Upper lobe of left lung (tissue), 4 donors: ENCODE measurements around the gene CDC26.

Experiments used
- POLR2A ChIP-seq, 4 donors: fragments of 450-650 bp; IDR thresholded peaks; one replicate each; pipeline ENCODE4 v1.5.1; 2016 to 2017; ENCODE audit warnings: antibody characterized with exemption in 4 of 4, mild to moderate bottlenecking in 2 of 4
- TF ChIP-seq, protein P1 (sequence below), 6 experiments: fragments of 450-650 bp in 4 of 6; fragments of 200-600 bp in 2 of 6; sonication (generic) in 2 of 6; IDR thresholded peaks; one replicate each; pipeline ENCODE4 v1.5.1; 2016 to 2019; ENCODE audit warnings: antibody characterized with exemption in 6 of 6

- TF ChIP-seq, protein P1, sequence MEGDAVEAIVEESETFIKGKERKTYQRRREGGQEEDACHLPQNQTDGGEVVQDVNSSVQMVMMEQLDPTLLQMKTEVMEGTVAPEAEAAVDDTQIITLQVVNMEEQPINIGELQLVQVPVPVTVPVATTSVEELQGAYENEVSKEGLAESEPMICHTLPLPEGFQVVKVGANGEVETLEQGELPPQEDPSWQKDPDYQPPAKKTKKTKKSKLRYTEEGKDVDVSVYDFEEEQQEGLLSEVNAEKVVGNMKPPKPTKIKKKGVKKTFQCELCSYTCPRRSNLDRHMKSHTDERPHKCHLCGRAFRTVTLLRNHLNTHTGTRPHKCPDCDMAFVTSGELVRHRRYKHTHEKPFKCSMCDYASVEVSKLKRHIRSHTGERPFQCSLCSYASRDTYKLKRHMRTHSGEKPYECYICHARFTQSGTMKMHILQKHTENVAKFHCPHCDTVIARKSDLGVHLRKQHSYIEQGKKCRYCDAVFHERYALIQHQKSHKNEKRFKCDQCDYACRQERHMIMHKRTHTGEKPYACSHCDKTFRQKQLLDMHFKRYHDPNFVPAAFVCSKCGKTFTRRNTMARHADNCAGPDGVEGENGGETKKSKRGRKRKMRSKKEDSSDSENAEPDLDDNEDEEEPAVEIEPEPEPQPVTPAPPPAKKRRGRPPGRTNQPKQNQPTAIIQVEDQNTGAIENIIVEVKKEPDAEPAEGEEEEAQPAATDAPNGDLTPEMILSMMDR (IDR thresholded peaks at IDR 0.05): no peak
- TF ChIP-seq POLR2A (IDR thresholded peaks at IDR 0.05): no peak
These were observed 24.5 kb upstream of the CDC26 start for GRCh38 chr9:113299800-113300292.
